MM.1S (cell line): ENCODE measurements around the gene KRT2.

Source experiments
- CTCF ChIP-seq: fragments of 300-600 bp; sonication (generic); IDR thresholded peaks from 2 replicates; pipeline ENCODE4 v1.5.1; 2016; ENCODE audit warnings: antibody characterized with exemption, low read length, mixed read lengths
- EZH2 ChIP-seq: fragments of 300-600 bp; sonication (generic); optimal IDR thresholded peaks from 2 replicates; pipeline ENCODE3; 2017; ENCODE audit warnings: low read depth, mild to moderate bottlenecking, antibody characterized with exemption, low read length, mixed read lengths
- EZH2phosphoT487 ChIP-seq: fragments of 300-600 bp; sonication (generic); IDR thresholded peaks from 2 replicates; pipeline ENCODE4 v1.6.1; 2018; ENCODE audit warnings: antibody characterized with exemption, low read length

GRCh38 chr12:52657250-52657902, 5.4 kb upstream of the KRT2 start:
- TF ChIP-seq CTCF, result no peak
- TF ChIP-seq EZH2, result no peak
- TF ChIP-seq EZH2phosphoT487, result no peak
